Dermis blood vessel endothelial cell (primary cell): ENCODE data around the gene P2RX3. TPM values are rescaled to one million over a fixed set of nuclear protein-coding genes. Genes with fewer than 3 reads are reported as not detected.
"Not testable (repeated sequence)": the region's sequence is repeated elsewhere in the genome, so short reads cannot be mapped to it uniquely, and the experiment has no call there.

Experiments used
- DNase-seq: peaks from one replicate; pipeline ENCODE4 v3.0.0; 2010
- total RNA-seq: library from RNA; depleted of rRNA; stranded (reverse); fragments of >200 nt; gene quantifications from 2 replicates; pipeline ENCODE4 v1.2.3, GENCODE V29; 2014

Gene P2RX3
- total RNA-seq, 1 donor from 2014 or later: not detected

- peak; percentile 77 for DNase-seq
Observed at GRCh38 chr11:57325735-57326048, 12.5 kb upstream of the P2RX3 start.

GRCh38 chr11:57327721-57328120 lies 10.4 kb upstream of the P2RX3 start:
- no peak for DNase-seq

- no peak for DNase-seq
Observed at GRCh38 chr11:57330029-57330428, 8.1 kb upstream of the P2RX3 start.

GRCh38 chr11:57331720-57332119 lies 6.4 kb upstream of the P2RX3 start:
- no peak for DNase-seq

GRCh38 chr11:57332694-57333440 lies 5.3 kb upstream of the P2RX3 start:
- DNase-seq: no peak

GRCh38 chr11:57335023-57335342 lies 3.2 kb upstream of the P2RX3 start:
- no peak for DNase-seq

- DNase-seq: peak; percentile 89
Observed at GRCh38 chr11:57335343-57336110, 2.6 kb upstream of the P2RX3 start, which contains the start of gene SSRP1. SSRP1 (minus strand) TSS chr11:57335892; CDS start chr11:57335121, 771 bp downstream.

GRCh38 chr11:57336111-57336666 lies 2.0 kb upstream of the P2RX3 start:
- DNase-seq: no peak

GRCh38 chr11:57336856-57337255 lies 1.3 kb upstream of the P2RX3 start:
- DNase-seq: not testable (repeated sequence)

- DNase-seq: no peak
Observed at GRCh38 chr11:57339328-57339727, 1.2 kb downstream of the P2RX3 start.

- peak; percentile 49 for DNase-seq
Observed at GRCh38 chr11:57340039-57340615, 2.0 kb downstream of the P2RX3 start.

GRCh38 chr11:57341250-57341808 lies 3.2 kb downstream of the P2RX3 start:
- no peak for DNase-seq

GRCh38 chr11:57342702-57343101 lies 4.5 kb downstream of the P2RX3 start:
- no peak for DNase-seq

GRCh38 chr11:57343825-57344224 lies 5.7 kb downstream of the P2RX3 start:
- DNase-seq: no peak

- no peak for DNase-seq
Observed at GRCh38 chr11:57344826-57345225, 6.7 kb downstream of the P2RX3 start.

GRCh38 chr11:57345555-57346211 lies 7.5 kb downstream of the P2RX3 start:
- peak; percentile 84 for DNase-seq

- DNase-seq: no peak
Observed at GRCh38 chr11:57347336-57347735, 9.2 kb downstream of the P2RX3 start.

GRCh38 chr11:57348052-57348451 lies 9.9 kb downstream of the P2RX3 start:
- DNase-seq: no peak

GRCh38 chr11:57348636-57349313 lies 10.6 kb downstream of the P2RX3 start:
- no peak for DNase-seq

GRCh38 chr11:57349491-57350274 lies 11.5 kb downstream of the P2RX3 start:
- DNase-seq: peak; percentile 69

GRCh38 chr11:57353036-57353435 lies 14.9 kb downstream of the P2RX3 start:
- no peak for DNase-seq
